WTC11 (cell line): Measurements from ENCODE around the gene ATP13A1.

Experiments
- ATF3 ChIP-seq: sonication (generic); formaldehyde crosslinking; conservative IDR thresholded peaks from 2 replicates; pipeline ENCODE4 v1.8.1; 2022; ENCODE audit warnings: mild to moderate bottlenecking, missing genetic modification reagents
- ATF6 ChIP-seq: sonication (generic); formaldehyde crosslinking; IDR thresholded peaks from 2 replicates; pipeline ENCODE4 v1.8.1; 2023; ENCODE audit warnings: mild to moderate bottlenecking, missing genetic modification reagents
- MAX ChIP-seq: sonication (generic); formaldehyde crosslinking; IDR thresholded peaks from 2 replicates; pipeline ENCODE4 v1.8.0; 2022; ENCODE audit warnings: mild to moderate bottlenecking, missing genetic modification reagents
- NFYB ChIP-seq: sonication (generic); formaldehyde crosslinking; conservative IDR thresholded peaks from 2 replicates; pipeline ENCODE4 v1.8.0; 2022; ENCODE audit warnings: low read depth, missing genetic modification reagents
- PRRX2 ChIP-seq: fragments of 250-450 bp; sonication (Bioruptor Pico); IDR thresholded peaks from 2 replicates; pipeline ENCODE4 v1.8.0; 2021; ENCODE audit warnings: mild to moderate bottlenecking
- USF2 ChIP-seq: sonication (generic); formaldehyde crosslinking; IDR thresholded peaks from 2 replicates; pipeline ENCODE4 v1.8.1; 2023; ENCODE audit warnings: mild to moderate bottlenecking, missing genetic modification reagents, moderate library complexity
- ZNF423 ChIP-seq: fragments of 250-450 bp; sonication (Bioruptor Pico); IDR thresholded peaks from 2 replicates; pipeline ENCODE4 v2.1.2; 2022; ENCODE audit warnings: mild to moderate bottlenecking, moderate library complexity
- TF ChIP-seq, protein P1 (sequence below): fragments of 200-600 bp; IDR thresholded peaks from 2 replicates; pipeline ENCODE4 v1.8.0; 2022; ENCODE audit warnings: antibody characterized with exemption
- TF ChIP-seq, protein P2 (sequence below): sonication (generic); formaldehyde crosslinking; conservative IDR thresholded peaks from 2 replicates; pipeline ENCODE4 v1.8.1; 2023; ENCODE audit warnings: mild to moderate bottlenecking, low read depth, missing genetic modification reagents, moderate library complexity
- TF ChIP-seq, protein P3 (sequence below): sonication (generic); formaldehyde crosslinking; IDR thresholded peaks from 2 replicates; pipeline ENCODE4 v1.8.1; 2022; ENCODE audit warnings: low read depth, missing genetic modification reagents, borderline replicate concordance
- TF ChIP-seq, protein P4 (sequence below): sonication (generic); formaldehyde crosslinking; IDR thresholded peaks from 2 replicates; pipeline ENCODE4 v1.8.0; 2022; ENCODE audit warnings: mild to moderate bottlenecking, missing genetic modification reagents

GRCh38 chr19:19661141-19661674 lies 2.3 kb downstream of the ATP13A1 start:
- TF ChIP-seq, protein P1, sequence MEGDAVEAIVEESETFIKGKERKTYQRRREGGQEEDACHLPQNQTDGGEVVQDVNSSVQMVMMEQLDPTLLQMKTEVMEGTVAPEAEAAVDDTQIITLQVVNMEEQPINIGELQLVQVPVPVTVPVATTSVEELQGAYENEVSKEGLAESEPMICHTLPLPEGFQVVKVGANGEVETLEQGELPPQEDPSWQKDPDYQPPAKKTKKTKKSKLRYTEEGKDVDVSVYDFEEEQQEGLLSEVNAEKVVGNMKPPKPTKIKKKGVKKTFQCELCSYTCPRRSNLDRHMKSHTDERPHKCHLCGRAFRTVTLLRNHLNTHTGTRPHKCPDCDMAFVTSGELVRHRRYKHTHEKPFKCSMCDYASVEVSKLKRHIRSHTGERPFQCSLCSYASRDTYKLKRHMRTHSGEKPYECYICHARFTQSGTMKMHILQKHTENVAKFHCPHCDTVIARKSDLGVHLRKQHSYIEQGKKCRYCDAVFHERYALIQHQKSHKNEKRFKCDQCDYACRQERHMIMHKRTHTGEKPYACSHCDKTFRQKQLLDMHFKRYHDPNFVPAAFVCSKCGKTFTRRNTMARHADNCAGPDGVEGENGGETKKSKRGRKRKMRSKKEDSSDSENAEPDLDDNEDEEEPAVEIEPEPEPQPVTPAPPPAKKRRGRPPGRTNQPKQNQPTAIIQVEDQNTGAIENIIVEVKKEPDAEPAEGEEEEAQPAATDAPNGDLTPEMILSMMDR: no peak
- no peak for TF ChIP-seq ATF3
- no peak for TF ChIP-seq PRRX2 (CRISPR knock-in tag)
- TF ChIP-seq ZNF423: no peak
- TF ChIP-seq, protein P2, sequence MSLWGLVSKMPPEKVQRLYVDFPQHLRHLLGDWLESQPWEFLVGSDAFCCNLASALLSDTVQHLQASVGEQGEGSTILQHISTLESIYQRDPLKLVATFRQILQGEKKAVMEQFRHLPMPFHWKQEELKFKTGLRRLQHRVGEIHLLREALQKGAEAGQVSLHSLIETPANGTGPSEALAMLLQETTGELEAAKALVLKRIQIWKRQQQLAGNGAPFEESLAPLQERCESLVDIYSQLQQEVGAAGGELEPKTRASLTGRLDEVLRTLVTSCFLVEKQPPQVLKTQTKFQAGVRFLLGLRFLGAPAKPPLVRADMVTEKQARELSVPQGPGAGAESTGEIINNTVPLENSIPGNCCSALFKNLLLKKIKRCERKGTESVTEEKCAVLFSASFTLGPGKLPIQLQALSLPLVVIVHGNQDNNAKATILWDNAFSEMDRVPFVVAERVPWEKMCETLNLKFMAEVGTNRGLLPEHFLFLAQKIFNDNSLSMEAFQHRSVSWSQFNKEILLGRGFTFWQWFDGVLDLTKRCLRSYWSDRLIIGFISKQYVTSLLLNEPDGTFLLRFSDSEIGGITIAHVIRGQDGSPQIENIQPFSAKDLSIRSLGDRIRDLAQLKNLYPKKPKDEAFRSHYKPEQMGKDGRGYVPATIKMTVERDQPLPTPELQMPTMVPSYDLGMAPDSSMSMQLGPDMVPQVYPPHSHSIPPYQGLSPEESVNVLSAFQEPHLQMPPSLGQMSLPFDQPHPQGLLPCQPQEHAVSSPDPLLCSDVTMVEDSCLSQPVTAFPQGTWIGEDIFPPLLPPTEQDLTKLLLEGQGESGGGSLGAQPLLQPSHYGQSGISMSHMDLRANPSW (CRISPR knock-in tag): no peak
- TF ChIP-seq, protein P3, sequence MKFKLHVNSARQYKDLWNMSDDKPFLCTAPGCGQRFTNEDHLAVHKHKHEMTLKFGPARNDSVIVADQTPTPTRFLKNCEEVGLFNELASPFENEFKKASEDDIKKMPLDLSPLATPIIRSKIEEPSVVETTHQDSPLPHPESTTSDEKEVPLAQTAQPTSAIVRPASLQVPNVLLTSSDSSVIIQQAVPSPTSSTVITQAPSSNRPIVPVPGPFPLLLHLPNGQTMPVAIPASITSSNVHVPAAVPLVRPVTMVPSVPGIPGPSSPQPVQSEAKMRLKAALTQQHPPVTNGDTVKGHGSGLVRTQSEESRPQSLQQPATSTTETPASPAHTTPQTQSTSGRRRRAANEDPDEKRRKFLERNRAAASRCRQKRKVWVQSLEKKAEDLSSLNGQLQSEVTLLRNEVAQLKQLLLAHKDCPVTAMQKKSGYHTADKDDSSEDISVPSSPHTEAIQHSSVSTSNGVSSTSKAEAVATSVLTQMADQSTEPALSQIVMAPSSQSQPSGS (CRISPR knock-in tag): no peak
- TF ChIP-seq, protein P4, sequence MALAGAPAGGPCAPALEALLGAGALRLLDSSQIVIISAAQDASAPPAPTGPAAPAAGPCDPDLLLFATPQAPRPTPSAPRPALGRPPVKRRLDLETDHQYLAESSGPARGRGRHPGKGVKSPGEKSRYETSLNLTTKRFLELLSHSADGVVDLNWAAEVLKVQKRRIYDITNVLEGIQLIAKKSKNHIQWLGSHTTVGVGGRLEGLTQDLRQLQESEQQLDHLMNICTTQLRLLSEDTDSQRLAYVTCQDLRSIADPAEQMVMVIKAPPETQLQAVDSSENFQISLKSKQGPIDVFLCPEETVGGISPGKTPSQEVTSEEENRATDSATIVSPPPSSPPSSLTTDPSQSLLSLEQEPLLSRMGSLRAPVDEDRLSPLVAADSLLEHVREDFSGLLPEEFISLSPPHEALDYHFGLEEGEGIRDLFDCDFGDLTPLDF (CRISPR knock-in tag): no peak
- no peak for TF ChIP-seq ATF6
- TF ChIP-seq NFYB (CRISPR knock-in tag): no peak
- no peak for TF ChIP-seq USF2 (CRISPR knock-in tag)
- TF ChIP-seq MAX: no peak
